AG09309 (cell line): Measurements from ENCODE around the gene MYO3B.

Experiments
- DNase-seq: peaks from one replicate; pipeline ENCODE4 v3.0.0-alpha.2; 2010; ENCODE audit warnings: low read depth
- H3K4me3 ChIP-seq: 2 replicates; pipeline ENCODE4 v1.5.1; 2011; ENCODE audit warnings: mild to moderate bottlenecking, low read depth, low read length, moderate library complexity; ENCODE audit not compliant: control insufficient read depth
- TF ChIP-seq, protein P1 (sequence below): IDR thresholded peaks from 2 replicates; pipeline ENCODE4 v1.5.1; 2011; ENCODE audit warnings: mild to moderate bottlenecking, low read depth, low read length, inconsistent platforms; ENCODE audit not compliant: insufficient read depth, control insufficient read depth; ENCODE audit errors: missing control alignments

The MYO3B gene

DNA sequence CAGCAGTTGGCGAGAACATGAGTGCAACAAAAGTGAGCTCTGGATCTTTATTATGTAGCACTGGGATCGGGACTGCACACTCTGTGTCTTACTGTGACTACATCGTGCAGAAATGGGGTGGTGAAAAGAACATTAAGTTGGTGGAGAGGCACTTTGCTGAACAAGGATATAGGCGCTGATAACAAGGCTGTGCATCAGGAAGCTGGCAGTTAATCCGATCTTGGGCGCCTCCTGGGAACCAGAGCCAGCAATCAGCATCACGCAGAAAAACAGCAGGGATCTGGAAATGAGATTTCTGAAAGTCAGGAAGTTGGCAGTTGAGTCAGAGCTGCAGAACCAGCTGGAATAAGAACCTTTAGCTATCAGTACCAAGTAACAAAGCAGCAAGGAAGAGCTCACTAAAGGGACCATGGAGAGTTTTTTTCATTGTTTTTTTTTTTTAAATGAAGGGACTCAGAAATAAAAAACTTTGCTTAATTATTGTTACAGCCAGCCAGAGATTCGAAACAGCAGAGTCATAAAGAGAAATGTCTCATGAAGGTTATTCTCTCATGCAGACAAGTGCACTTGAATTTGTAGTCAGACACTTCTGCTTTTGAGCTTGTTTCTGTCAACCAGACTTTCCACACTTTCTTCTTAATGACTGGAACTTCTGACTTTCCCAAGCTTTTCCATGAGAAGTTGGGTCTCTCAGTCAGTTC lies 22.8 kb upstream of the MYO3B start:
- TF ChIP-seq, protein P1, sequence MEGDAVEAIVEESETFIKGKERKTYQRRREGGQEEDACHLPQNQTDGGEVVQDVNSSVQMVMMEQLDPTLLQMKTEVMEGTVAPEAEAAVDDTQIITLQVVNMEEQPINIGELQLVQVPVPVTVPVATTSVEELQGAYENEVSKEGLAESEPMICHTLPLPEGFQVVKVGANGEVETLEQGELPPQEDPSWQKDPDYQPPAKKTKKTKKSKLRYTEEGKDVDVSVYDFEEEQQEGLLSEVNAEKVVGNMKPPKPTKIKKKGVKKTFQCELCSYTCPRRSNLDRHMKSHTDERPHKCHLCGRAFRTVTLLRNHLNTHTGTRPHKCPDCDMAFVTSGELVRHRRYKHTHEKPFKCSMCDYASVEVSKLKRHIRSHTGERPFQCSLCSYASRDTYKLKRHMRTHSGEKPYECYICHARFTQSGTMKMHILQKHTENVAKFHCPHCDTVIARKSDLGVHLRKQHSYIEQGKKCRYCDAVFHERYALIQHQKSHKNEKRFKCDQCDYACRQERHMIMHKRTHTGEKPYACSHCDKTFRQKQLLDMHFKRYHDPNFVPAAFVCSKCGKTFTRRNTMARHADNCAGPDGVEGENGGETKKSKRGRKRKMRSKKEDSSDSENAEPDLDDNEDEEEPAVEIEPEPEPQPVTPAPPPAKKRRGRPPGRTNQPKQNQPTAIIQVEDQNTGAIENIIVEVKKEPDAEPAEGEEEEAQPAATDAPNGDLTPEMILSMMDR: no peak
- no peak for DNase-seq
- no peak overlapping the region for H3K4me3 ChIP-seq

DNA sequence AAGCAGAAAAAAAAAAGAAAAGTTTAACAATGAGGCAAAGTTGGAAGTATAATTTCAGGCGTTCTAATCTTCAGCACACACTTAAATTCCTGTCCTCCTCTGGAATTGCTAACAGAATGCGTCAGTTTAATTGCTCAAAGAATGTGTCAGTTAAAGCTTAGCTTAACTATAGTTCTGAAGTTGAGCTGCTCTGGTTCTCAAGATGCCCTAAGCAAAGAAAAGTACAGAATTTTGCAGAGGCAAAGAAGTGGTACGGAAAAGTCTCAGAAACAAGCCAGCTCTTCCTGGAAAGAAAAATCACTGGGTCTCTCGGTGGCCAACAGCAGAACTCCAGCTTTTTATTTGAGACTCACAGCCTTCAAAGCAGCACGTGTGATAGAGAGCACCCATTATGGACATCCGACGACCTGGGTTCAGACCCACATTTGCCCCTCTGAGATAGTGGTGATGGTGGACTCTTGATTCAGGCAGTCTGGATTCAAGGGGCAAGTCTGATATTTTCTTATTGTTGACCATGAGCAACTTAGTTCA lies 22.2 kb upstream of the MYO3B start:
- DNase-seq: no peak
- no peak overlapping the region for H3K4me3 ChIP-seq
- TF ChIP-seq, protein P1: no peak

DNA sequence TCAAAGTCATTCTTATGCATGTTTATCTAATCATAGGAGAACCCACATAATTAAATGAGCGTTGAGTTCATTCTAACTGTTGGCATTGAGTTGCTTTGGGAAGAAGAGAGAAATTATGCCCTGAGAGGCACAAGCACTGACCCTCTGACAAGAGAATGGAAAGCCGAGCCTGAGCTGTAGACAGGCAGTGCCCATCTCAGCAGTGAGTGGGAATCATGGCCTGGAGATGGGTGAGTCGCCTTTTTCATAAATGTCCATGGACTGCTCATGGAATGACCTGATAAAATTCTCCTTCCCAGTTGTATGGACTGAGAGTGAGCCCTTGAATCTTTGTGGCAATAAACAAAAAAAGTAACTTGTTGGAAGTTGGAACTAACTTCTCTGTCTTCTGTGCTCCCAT lies 21.4 kb upstream of the MYO3B start:
- H3K4me3 ChIP-seq: no peak overlapping the region
- no peak for DNase-seq
- TF ChIP-seq, protein P1: no peak

DNA sequence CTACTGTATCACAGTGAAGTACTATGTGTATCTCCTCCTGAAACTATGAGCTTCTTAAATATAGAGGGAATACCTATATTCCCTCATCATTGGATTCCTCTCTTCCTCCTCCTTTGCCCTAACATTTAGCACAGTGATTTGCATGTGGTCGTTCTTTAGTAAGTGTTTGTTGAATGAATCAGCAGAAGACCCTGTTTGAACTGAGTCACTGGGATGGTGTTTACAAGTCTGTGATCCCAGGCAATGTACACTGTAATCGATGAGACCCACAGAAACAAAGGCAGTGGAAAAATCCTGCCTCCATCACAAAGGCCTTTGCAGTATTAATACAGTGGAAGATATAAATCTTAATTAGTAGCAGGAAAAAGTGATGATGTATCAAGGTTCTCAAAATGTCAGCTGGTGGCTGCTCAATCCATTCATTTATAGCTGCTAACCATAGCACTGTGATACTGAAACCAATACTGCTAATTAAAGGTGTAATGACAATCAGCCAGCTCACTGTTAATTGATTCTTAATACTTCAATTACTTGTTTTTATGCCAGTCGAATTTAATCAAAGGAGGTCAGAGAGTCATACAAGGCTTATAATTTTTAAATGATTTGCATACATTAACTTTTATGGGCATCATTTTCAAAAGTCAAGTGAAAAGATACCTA lies 20.8 kb upstream of the MYO3B start:
- TF ChIP-seq, protein P1: no peak
- DNase-seq: no peak
- H3K4me3 ChIP-seq: no peak overlapping the region

DNA sequence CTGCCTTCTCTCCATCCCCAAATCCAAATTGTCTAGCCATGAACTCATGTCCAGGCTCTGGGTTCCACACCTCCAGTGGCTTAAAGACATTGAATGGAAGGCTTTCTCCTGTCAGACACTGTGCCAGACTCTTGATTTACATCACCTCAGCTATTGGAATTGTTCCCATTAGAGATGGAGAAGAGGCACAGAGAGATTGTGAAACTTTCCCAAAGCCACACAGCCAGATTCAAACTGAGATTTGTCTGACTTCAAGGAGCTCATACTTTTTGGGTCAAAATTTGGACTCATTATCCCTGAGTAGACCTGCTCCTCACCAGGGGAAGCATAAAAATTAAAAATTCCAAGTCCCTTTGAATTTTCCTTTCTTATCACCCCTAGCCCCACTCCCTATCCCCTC lies 18.9 kb upstream of the MYO3B start:
- TF ChIP-seq, protein P1: no peak
- no peak overlapping the region for H3K4me3 ChIP-seq
- no peak for DNase-seq

DNA sequence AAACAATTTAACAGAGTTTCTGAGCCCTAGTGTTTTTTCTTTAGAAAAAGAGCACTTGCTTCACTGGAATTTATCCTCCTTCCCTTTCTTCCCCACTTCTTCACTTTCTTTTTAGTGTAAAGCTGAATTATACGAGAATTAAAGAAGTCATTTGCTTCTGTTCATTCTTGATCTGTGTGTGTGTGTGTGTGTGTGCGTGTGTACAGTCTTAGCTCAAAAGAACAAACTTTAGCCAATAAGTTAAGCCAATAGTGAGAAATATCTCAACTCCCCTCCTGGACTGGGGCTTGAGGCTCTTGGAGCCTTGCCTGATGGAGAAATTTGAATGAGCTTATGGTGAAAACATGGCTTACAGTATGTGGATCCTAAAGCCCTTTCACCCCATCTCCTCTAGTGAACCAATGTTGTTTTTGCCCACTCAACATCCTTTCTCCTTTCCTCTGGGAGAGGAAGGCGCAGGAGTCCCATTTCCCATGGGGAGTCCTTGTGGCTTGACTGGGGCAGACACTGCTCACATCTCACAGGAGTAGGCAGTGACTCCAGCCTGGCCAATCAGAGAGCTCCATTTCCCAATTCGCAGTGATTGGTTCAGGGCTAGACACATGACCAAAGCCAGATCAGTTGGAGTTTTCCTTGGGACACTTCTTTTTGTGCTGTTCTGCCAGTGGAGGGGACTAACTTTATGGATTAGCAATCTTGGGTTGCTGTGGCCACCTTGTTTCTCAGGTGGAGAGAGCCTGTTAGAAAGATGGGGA lies 16.3 kb upstream of the MYO3B start:
- DNase-seq: no peak
- no peak overlapping the region for H3K4me3 ChIP-seq
- TF ChIP-seq, protein P1: no peak
